ENCODE data around the gene RAP1GAP.
"Not testable (repeated sequence)": the region's sequence is repeated elsewhere in the genome, so short reads cannot be mapped to it uniquely, and the experiment has no call there.

Gene RAP1GAP

DNA sequence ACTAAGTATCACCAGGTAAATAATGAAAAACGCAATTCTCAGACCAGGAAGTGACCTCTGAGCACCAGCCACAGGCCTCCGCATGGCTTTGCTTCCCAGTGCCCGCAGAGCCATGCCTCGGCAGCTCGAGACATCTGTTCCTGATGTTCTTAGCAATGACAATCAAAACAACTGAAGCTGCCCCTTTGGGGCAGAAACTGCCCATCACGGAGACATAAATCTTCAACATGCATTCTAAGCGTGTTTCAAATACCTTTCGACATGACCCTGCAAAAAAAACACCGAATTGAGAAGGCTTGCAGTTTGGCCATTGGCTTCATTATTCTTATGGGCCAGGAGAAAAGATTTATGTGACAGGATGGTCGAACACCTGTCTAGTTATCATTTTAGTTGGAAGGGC is 5.8 kb upstream of the RAP1GAP start:
- no peak overlapping the region for H3K9ac ChIP-seq (ENCODE audit: low read depth, low read length, poor library complexity, severe bottlenecking)
- no peaks in the 10 kb centered on the region for H4K20me1 ChIP-seq (ENCODE audit: insufficient read depth, low read length, poor library complexity, severe bottlenecking)
- H3K36me3 ChIP-seq (ENCODE audit: insufficient read depth, low read length), result peaks cover 14% of the 10 kb centered on the region; the same call in 1 of the 2 replicates
- no peaks in the 10 kb centered on the region for H3K79me2 ChIP-seq (ENCODE audit: insufficient read depth, low read length)
- no peak overlapping the region for H3K4me2 ChIP-seq (ENCODE audit: low read depth, low read length, poor library complexity, severe bottlenecking)
- TF ChIP-seq, protein P1, sequence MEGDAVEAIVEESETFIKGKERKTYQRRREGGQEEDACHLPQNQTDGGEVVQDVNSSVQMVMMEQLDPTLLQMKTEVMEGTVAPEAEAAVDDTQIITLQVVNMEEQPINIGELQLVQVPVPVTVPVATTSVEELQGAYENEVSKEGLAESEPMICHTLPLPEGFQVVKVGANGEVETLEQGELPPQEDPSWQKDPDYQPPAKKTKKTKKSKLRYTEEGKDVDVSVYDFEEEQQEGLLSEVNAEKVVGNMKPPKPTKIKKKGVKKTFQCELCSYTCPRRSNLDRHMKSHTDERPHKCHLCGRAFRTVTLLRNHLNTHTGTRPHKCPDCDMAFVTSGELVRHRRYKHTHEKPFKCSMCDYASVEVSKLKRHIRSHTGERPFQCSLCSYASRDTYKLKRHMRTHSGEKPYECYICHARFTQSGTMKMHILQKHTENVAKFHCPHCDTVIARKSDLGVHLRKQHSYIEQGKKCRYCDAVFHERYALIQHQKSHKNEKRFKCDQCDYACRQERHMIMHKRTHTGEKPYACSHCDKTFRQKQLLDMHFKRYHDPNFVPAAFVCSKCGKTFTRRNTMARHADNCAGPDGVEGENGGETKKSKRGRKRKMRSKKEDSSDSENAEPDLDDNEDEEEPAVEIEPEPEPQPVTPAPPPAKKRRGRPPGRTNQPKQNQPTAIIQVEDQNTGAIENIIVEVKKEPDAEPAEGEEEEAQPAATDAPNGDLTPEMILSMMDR (conservative IDR thresholded peaks at IDR 0.05; ENCODE audit: low read length), result no peak
- no peaks in the 10 kb centered on the region for H3K27me3 ChIP-seq (ENCODE audit: insufficient read depth, low read length, poor library complexity, severe bottlenecking)
- no peaks in the 10 kb centered on the region for H3K9me2 ChIP-seq (replicated peaks; ENCODE audit: low read depth, low read length)
- H3F3A ChIP-seq (ENCODE audit: low read depth), result no peaks in the 10 kb centered on the region
- no peak overlapping the region for H3K4me3 ChIP-seq (ENCODE audit: low read length, poor library complexity, severe bottlenecking)
- H3K9me3 ChIP-seq (ENCODE audit: insufficient read depth, low read depth, low read length), result no peaks in the 10 kb centered on the region
- no peak overlapping the region for H2AFZ ChIP-seq (ENCODE audit: low read length)
- no peaks in the 10 kb centered on the region for H3K4me1 ChIP-seq (ENCODE audit: insufficient read depth, low read length, poor library complexity, severe bottlenecking)

DNA sequence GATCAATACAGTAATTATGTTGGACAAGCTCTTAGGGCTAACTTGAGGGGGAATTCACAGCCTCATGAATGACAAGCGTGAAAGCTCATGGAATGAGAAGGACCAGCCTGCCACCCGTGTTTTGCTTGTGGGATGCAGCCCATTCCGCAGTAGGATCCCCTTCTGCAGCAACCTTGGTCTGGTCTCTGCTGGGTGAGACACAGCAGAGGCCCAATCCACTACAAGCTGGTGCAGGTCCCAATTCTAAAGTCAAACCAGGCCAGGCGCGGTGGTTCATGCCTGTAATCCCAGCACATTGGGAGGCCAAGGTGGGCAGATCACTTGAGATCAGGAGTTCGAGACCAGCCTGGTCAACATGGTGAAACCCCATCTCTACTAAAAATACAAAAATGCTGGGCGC is 4.7 kb upstream of the RAP1GAP start:
- H3K4me2 ChIP-seq (ENCODE audit: low read depth, low read length, poor library complexity, severe bottlenecking); H3K4me1 ChIP-seq (ENCODE audit: insufficient read depth, low read length, poor library complexity, severe bottlenecking); H3K9me2 ChIP-seq (replicated peaks; ENCODE audit: low read depth, low read length); H3K27me3 ChIP-seq (ENCODE audit: insufficient read depth, low read length, poor library complexity, severe bottlenecking); H4K20me1 ChIP-seq (ENCODE audit: insufficient read depth, low read length, poor library complexity, severe bottlenecking); H3K9me3 ChIP-seq (ENCODE audit: insufficient read depth, low read depth, low read length); H3F3A ChIP-seq (ENCODE audit: low read depth); H3K36me3 ChIP-seq (ENCODE audit: insufficient read depth, low read length); H3K79me2 ChIP-seq (ENCODE audit: insufficient read depth, low read length); H3K9ac ChIP-seq (ENCODE audit: low read depth, low read length, poor library complexity, severe bottlenecking); H3K4me3 ChIP-seq (ENCODE audit: low read length, poor library complexity, severe bottlenecking); H2AFZ ChIP-seq (ENCODE audit: low read length): not testable (repeated sequence)

DNA sequence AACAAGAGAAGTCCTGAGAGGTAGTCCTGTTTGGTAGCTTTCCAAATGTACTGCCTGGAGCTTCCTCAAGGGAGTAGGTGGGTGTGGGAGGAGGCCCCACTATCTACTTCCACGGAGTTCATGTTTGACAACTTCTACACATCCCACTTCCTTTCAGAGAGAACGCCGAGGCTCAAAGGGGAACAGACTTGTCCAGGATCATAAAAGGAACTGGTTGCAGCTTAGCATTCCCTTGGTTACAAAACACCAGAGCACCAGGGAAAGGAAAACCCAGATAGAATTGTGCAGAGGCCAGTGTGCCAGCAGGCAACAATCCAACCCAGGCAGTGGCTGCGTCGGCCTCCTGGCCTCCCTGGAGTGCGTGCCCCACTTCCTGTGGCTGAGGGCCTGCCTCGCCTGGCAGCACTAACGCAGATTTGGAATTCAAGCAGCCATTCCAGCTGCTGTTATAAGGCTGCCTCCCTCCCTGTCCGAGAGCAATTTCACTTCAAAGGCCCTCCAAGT is 4.2 kb upstream of the RAP1GAP start:
- Histone ChIP-seq H3F3A (ENCODE audit: low read depth) (no peaks in the 10 kb centered on the region), H3K27me3 (ENCODE audit: insufficient read depth, low read length, poor library complexity, severe bottlenecking) (no peaks in the 10 kb centered on the region), H4K20me1 (ENCODE audit: insufficient read depth, low read length, poor library complexity, severe bottlenecking) (no peaks in the 10 kb centered on the region), H3K9ac (ENCODE audit: low read depth, low read length, poor library complexity, severe bottlenecking) (no peak overlapping the region), H3K4me3 (ENCODE audit: low read length, poor library complexity, severe bottlenecking) (no peak overlapping the region), H3K79me2 (ENCODE audit: insufficient read depth, low read length) (no peaks in the 10 kb centered on the region), H3K9me3 (ENCODE audit: insufficient read depth, low read depth, low read length) (no peaks in the 10 kb centered on the region), H3K4me1 (ENCODE audit: insufficient read depth, low read length, poor library complexity, severe bottlenecking) (no peaks in the 10 kb centered on the region), H3K36me3 (ENCODE audit: insufficient read depth, low read length) (peaks cover under 1% of the 10 kb centered on the region; the same call in 1 of the 2 replicates), H3K9me2 (replicated peaks; ENCODE audit: low read depth, low read length) (no peaks in the 10 kb centered on the region), H3K4me2 (ENCODE audit: low read depth, low read length, poor library complexity, severe bottlenecking) (no peak overlapping the region), H2AFZ (ENCODE audit: low read length) (no peak overlapping the region)
- TF ChIP-seq EZH2phosphoT487 (IDR thresholded peaks at IDR 0.05; ENCODE audit: borderline replicate concordance), result no peak
- TF ChIP-seq, protein P1 (conservative IDR thresholded peaks at IDR 0.05; ENCODE audit: low read length), result no peak

DNA sequence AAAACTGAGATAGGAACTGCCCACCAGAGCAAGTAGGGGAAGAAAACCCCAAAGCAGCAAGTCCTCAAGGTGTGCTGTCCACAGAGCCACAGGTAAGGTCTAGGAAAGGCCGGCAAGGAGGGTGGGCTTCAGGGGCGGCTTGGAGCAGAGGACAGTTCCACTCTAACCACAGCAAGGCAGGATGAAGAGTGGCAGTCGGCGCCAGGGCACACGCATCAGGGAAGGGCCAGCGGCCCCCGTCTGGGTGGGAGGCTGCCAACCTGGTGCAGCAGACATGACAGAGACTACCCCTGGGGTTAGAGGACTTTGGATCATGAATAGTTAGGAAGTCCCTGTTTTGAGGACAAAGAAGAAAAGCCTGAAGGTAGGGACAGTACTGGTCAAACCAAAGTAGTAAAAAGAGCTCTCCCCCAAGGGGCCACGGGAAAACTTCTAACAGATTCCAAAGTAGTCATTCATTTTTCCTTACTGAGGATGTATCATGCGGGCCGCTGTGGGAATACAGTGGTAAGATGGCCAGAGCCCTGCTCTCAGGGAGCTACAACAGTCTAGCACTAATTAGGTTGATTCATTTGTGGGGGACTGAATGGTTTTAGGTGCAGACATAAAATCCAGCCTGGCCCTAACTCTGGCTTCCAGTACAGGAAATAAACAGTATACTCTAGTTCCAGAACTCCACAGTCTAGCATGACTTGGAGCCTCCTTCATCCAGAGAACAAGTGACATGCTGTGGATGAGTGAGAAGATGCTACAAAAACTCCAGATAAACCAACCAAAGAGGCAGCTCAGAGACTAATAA is 3.5 kb upstream of the RAP1GAP start:
- no peak overlapping the region for H2AFZ ChIP-seq (ENCODE audit: low read length)
- no peaks in the 10 kb centered on the region for H3K36me3 ChIP-seq (ENCODE audit: insufficient read depth, low read length)
- H4K20me1 ChIP-seq (ENCODE audit: insufficient read depth, low read length, poor library complexity, severe bottlenecking), result no peaks in the 10 kb centered on the region
- no peaks in the 10 kb centered on the region for H3K4me1 ChIP-seq (ENCODE audit: insufficient read depth, low read length, poor library complexity, severe bottlenecking)
- no peak overlapping the region for H3K9ac ChIP-seq (ENCODE audit: low read depth, low read length, poor library complexity, severe bottlenecking)
- H3K4me3 ChIP-seq (ENCODE audit: low read length, poor library complexity, severe bottlenecking), result no peak overlapping the region
- H3K79me2 ChIP-seq (ENCODE audit: insufficient read depth, low read length), result no peaks in the 10 kb centered on the region
- H3K27me3 ChIP-seq (ENCODE audit: insufficient read depth, low read length, poor library complexity, severe bottlenecking), result no peaks in the 10 kb centered on the region
- no peak for TF ChIP-seq EZH2phosphoT487 (IDR thresholded peaks at IDR 0.05; ENCODE audit: borderline replicate concordance)
- TF ChIP-seq, protein P1 (conservative IDR thresholded peaks at IDR 0.05; ENCODE audit: low read length), result no peak
- H3K4me2 ChIP-seq (ENCODE audit: low read depth, low read length, poor library complexity, severe bottlenecking), result no peak overlapping the region
- H3F3A ChIP-seq (ENCODE audit: low read depth), result no peaks in the 10 kb centered on the region
- no peaks in the 10 kb centered on the region for H3K9me3 ChIP-seq (ENCODE audit: insufficient read depth, low read depth, low read length)
- H3K9me2 ChIP-seq (replicated peaks; ENCODE audit: low read depth, low read length), result no peaks in the 10 kb centered on the region

Data from Loucy (cell line).